Activated CD8-positive, alpha-beta memory T cell treated with anti-CD3 and anti-CD28 coated beads, Interleukin-2, amount 50 U/mL, for 1 hour (primary cell): ENCODE data around the gene VPS33A.
"Not testable (repeated sequence)": the region's sequence is repeated elsewhere in the genome, so short reads cannot be mapped to it uniquely, and the experiment has no call there.

Source experiments
- DNase-seq: peaks from one replicate; pipeline ENCODE4 v3.0.0-alpha.2; 2020; ENCODE audit errors: extremely low read depth

The VPS33A gene

DNA sequence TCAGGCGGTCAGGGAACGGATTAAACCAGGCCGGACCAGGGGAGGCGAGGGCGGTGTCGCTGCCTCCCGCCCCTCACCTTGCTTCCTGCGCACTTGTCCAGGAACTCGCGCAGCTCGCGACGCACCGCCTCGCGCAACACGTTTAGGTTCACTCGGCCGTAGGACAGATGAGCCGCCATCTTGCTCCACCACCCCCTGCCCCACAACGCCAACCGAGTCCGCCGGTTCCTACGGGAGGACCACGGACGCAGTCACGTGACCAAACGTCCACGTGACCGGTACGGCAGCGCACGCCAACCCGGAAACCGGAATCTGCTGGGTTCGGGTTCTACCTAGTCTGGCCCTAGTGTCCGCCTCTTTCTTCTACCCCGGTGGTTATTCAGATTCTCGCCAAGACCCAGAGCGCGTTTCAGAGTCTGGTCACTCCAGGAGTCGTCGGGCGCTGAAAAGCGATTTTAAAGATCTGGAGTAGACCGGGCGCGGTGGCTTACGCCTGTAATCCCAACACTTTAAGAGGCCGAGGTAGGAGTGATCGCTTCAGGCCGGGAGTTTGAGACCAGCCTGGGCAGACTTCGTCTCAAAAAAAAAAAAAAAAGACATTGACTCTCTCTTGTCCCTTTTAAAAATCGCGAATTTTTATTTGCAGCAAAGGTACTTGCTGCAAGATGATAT lies at the start of gene VPS33A:
Gene VPS33A, minus strand, starts transcription at position 265 of the 672 bp plus-strand sequence. Its CDS starts 86 bp downstream, at position 179.
- peak; percentile 75 for DNase-seq

DNA sequence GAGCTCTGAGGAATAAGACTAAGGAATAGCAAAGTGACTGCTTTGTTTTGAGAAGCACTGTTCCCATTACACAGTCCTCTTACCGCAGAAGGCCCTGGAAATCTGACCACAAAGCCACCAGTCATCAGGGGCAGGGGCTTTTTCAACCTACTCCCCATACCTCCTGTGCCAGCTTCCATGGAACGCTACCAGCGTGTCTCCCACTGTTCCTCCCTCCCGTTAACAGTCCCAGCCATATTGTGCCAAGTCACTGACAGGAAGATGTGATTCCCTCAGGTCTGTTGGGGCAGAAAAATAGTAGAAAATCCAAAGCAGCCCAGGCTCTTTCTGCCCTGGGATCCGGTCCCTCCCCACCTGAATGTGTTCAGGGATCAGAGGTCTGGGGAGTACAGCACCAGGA lies 46.6 kb upstream of the VPS33A start:
- no peak for DNase-seq

DNA sequence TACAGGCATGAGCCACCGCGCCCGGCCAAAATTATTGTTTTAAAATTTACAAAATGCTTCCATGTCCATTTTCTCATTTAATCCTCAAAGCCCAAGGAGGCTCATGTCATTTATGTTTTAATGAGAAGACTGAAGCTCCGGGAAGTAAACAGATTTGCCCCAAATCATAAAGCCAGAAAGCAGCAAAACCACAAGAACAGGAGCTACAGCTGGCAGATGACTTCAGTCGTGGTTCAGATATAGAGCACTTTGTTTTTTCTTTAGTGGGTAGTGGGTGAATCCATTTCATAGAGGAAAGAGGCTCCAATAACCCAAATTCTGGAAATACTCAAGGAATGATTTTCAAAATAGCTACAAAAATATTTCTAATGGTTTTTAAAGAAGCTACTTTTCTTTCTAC lies 45.4 kb upstream of the VPS33A start:
- no peak for DNase-seq

DNA sequence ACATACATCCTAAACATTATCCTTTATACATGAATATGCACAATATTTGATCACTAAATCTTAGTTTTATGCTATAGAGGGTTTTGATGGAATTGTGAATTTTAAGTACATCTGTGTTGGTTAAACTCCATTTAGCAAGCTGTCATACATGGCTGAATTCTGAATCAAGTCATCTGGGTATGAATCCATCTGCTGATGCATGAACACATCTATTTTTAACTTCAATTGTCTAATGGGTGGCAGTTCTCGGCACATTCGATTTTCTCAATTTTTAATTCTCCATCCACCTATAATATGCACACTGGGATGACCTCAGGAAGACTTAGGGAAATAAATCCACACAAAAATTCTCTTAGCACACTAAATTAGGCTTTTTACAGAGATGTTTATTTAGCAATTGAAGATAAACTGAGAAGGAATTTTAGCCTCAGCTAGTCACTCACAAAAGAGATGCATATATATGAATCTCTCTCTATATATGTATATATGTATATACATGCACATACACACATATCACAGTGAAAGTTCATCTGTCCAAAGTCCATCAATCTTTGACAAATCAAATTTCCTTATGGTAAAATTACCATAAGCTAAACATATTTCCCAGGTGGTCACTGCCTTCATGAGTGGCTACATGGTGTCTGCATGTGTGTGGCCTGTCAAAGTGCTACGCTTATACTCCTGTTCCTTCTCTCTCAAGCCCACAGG lies 44.5 kb upstream of the VPS33A start:
- DNase-seq, result no peak

DNA sequence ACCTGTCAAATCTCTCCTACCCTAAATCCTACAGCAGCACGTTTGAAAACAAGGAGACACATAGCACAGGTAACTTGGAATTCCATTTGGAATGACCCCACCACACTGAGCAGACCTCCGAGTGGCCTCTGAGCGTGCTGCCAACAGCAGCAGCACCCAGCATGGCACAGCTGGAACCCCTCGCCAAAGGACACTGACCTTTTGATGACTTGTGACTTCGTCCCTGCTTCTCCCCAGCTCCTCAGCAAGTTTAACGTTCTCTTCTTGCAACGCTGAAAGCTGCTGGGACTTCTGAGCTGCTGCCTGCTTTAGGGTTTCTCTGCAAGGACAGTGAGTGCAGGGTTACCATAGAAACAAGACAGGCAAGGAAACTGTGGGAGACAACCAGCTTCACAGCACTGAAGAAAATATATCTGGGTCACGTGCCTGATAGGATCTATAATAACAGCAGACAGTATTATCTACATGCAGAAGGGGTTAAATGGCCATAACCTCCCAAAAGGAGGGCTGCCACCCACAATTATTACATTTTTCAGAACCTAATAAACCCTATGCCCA lies 43.3 kb upstream of the VPS33A start:
- no peak for DNase-seq

DNA sequence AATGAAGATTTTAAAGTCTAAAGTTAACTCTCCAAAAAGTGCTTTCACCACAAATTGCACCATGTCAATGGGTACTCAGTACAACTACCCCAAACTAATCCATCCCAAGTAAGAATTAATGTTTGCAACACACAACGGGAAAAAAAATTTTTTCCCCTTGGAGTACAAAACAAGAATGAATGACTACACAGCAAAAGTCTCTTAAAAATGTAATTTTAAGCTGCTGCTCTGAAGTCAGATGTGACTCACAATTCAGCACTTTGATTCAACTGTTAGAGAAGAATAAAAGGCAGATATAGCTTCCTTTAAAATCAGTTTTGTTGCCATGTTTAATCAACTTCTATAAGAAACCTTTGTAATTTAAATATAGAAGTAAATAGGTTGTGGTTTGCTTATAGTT lies 42.5 kb upstream of the VPS33A start:
- no peak for DNase-seq

DNA sequence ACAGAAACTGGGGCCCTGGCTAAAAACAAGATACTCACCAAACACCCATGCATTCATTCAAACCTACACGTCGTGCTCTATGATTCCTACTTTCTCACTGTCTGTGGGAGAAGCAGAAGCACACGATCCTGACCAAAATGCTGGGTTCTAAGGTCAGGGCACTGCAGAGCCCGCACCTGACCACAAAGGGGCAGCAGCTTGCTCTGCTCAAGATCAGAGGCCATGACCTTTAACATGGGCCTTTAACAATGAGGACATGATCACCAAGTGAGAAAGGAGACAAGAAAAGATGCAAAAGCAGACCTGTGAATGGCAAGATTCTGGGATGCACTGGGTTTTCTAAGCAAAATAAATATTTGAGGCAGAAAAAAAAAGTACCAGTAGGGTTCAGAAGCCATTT lies 40.1 kb upstream of the VPS33A start:
- no peak for DNase-seq

DNA sequence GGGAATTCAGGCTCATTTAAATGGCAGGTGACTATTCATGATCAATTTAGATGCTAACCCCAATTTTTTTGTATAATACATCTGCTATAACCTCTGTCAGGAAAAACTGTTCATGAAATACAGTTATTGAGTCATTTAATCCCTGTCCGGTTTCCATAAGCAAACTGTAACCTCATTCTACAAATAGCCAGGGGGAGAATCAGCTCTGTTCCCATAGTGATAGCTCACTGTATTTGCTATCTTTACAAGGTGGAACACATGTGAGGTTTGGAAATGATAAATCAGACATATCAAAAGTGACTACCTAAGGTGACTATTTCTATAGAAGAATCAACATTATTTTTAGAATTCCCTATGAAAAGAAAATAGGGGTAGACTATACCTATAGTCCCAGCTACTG lies 38.6 kb upstream of the VPS33A start:
- DNase-seq, result no peak

DNA sequence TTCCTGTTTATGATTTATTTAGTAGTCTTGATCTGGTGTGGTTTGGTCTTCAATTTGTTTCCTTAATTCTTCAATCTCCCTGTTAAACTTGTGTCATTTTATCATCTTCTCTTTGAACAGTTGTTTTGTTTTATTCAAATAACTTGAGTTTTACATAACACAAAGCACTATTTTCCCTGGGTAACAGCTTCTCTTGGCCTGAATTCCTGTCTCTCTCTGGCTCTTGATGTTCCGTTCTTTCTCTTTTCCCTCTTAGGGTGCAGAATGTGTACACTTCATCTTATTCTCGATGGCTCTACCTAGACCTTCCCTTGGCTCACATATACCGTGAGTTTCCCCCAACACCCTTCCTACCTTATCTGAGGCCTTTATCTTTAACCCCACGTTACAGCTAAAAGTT lies 36.8 kb upstream of the VPS33A start:
- DNase-seq, result no peak

DNA sequence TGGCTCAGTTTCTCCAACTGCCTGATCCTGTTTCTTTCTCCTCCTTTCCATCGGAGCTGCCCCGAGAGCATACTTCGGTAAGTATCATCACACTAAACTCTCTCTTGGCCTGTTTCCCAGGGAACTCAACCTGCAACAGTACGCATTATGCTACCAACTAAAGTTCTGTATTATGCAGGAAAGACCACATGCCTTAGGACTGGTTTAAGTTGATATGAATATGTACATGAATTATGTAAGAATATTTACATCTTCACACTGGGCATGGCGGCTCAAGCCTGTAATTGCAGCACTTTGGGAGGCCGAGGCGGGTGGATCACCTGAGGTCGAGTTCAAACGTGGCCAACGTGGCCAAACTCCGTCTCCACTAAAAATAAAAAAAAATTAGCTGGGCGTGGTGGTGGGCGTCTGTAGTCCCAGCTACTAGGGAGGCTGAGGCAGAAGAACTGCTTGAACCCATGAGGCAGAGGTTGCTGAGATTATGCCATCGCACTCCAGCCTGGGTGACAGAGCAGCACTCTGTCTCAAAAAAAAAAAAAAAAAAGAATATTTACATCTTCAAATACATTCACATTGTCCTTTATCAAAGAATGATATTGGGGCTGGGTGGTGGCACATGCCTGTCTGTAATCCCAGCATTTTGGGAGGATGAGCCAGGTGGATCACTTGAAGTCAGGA lies 31.9 kb upstream of the VPS33A start:
- no peak for DNase-seq

DNA sequence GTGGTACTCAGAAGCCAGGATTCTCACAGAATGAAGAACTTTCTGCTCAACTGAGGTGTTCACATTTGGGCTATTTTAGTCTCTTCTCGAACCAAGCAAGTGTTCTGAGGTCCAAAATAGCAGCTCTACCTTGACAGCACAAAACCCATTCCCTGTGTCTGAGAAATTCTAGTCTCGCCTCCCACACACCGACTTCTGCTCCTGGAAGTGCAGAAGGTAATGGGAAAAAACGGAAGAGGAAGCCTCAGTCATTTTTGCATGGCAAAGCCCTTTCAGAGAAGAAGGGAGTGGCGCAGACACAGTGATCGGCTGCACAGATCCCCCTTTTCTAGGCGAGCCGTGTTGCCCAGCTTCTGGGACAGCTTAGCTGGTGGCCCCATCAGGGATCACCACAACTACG lies 31.2 kb upstream of the VPS33A start:
- no peak for DNase-seq

DNA sequence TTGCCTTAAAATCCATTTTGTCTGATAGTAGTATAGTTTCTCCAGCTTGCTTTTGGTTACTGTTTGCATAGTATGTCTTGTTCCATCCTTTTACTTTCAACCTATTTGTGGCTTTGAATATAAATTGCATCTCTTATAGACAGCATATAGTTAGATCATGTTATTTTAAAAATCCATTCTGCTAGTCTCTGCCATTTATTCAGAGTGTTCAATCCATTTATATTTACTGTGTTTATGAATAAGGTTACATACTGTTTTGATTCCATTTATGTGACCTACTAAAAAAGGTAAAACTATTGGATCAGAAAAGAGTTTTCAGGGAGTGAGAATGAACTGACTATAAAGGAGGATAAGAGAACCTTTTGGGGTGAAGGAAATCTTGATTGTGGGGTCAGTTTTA lies 29.6 kb upstream of the VPS33A start:
- no peak for DNase-seq

DNA sequence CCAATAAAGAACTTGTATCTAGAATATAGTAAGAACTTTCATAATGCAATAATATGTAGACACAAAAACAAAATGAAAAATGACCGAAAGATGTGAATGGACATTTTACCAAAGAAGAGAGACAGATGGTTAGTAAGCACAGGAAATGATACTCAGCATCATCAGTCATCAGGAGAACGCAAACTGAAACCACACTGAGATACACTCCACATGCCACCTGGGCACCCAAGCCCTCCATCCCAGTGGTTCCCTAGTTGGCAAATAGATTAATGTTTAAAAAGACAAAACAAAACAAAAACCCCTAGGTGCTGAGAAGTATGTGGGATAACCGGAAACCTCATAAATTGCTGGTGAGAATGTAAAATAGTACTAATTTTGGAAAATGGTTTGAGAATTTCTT lies 26.8 kb upstream of the VPS33A start:
- no peak for DNase-seq

DNA sequence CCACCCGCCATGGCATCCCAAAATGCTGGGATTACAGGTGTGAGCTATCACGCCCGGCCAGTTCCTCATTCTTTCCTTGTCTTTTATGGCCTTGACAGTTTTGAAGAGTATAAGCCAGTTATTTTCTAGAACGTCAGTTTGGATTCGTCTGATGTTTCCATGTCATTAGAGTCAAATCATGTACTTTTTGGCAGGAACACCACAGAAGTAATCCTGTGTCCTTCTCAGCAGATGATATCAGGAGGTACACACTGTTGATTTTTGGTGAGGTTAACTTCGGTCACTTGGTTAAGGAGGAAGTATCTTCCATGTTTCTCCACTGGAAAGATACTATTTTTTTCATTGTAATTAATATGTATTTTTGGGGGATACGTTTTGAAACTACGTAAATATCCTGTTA lies 25.1 kb upstream of the VPS33A start:
- DNase-seq, result no peak

DNA sequence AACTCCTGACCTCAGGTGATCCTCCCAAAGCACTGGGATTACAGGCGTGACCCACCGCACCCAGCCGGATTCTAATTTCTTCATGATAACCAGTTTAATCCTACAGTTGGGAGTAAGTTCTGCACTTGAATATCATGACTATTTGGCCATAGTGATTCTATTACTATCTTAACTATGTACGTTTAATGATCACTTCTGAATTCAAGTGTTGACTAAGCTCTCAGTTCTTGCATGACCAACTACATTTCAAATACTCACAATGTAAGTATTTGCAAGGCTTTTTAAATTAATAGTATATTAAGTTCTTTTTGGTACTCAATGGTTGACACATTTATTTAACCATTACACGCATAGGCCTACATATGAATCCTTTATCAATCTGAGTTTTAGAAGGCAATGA lies 17.4 kb upstream of the VPS33A start:
- DNase-seq, result no peak

DNA sequence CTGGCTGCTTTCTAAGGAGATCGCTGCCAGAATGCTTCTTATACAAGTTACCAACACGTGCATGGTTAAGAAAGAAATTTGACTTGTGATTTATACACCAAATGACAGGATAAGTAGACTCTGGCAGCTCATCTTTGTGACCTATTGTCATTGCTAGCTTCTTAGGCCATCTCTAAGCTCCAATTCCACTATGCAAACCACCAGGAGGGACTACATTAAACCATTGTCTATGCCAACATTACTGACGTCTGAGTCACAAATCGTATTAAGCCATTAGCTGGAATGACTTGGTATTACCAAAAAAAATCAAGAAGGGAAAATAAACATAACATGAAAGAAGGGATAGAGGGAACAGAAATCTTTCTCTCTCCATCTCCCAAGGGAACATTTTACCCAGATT lies 15.8 kb upstream of the VPS33A start:
- no peak for DNase-seq

DNA sequence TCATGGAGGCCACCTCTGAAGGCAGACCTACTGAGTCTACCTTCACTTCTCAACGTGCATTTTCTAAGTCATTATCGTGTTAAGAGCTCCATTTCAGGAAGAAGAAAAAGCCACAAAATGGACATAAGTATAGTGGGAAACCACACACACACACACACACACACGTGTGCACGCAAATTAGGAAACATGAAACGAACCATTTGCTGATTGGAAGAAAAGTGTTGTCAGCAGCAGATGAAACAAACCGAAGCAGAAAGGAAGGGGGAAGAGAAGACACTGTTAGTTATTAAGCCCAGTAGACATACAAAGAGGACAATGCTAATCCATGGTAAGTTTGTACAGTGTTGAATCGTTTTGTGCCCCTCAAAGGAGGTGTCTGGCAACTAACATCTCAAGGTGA lies 9.9 kb upstream of the VPS33A start:
- DNase-seq, result no peak

DNA sequence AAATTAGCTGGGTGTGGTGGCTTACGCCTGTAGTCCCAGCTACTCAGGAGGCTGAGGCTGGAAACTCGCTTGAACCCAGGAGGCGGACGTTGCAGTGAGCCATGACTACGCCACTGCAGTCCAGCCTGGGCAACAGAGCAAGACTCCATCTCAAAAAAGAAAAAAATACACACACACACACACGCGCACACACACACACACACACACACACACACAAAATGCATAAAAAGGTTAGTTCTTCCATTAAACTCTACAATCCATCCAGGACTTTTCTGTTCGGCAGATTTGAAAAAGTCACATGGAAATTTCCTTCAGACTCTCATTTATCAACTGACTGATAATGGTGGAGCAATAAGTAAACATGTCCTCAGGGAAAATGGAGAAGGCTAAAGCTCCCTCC lies 9.2 kb upstream of the VPS33A start:
- DNase-seq, result no peak

DNA sequence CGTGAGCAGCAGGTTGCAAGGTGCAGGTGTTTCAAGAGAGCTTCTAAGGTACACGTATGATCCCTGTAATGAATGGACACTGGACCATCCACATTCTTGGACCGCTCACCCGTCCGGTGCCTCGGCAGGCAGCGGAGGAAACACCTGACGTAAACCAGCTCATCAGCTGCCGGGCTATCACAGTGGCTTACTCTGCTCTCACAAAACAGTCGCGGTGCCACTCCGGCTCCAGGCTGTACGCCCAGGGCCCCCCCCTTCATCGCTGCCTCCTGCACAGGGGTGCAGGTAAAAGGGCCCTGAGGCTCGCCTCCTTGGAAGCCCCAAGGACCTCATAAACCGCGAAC lies 436 bp downstream of the VPS33A start:
- DNase-seq, result peak; percentile 5

DNA sequence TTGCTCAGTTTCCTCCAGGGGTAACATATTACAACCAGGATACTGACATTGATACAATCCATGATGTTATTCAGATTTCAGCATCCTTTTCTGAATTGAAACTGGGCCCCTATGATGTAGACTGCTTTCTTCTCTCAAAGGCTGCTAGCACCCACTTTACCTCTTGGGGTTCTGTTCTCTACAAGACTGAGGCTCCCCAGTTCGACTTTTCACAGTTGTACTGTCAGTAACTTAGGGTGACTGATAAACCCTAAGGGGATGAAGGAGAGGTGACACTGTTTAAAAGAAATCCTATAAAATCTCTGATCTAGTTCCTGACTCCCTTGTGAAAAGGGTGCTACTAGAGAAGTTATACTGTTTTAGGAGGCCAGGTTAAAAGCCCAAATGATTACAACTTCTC lies 818 bp downstream of the VPS33A start:
- DNase-seq, result no peak

DNA sequence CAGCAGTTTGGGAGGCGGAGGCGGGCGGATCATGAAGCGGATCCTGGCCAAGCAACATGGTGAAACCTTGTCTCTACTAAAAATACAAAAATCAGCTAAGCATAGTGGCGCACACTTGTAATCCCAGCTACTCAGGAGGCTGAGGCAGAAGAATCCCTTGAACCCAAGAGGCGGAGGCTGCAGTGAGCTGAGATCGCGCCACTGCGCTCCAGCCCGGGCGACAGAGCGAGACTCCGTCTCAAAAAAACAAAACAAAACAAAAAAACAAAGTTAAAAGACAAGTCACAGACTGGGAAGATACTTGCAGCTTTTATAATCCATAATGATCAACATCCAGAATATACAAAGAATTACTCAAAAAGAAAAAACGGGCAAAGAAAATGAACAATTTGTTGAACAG lies 5.6 kb downstream of the VPS33A start:
- DNase-seq, result not testable (repeated sequence)

DNA sequence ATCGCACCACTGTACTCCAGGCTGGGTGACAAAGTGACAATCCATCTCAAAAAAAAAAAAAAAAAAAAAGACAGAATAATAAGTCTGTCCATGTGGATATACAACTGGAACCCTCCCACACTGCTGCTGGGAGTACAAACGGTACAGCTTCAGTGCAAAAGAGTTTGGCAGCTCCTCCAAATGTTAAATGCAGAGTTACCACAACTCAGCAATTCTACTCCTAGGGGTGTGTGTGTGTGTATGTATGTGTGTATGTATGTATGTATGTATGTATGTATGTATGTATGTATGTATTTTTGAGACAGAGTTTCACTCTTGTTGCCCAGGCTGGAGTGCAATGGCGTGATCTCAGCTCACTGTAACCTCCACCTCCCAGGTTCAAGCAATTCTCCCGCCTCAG lies 7.4 kb downstream of the VPS33A start:
- DNase-seq, result not testable (repeated sequence)

DNA sequence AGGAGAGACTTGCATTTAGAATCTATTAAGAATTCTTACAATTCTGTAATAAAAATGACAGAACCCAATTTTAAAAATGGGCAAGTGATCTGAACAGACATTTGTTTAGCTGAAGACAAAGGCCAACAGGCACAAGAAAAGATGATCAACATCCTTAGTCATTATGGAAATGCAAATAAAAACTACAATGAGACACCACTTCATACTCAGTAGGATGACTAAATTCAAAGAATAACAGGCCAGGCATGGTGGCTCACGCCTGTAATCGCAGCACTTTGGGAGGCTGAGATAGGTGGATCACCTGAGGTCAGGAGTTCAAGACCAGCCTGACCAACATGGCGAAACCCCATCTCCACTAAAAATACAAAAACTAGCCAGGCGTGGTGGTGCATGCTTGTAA lies 7.8 kb downstream of the VPS33A start:
- not testable (repeated sequence) for DNase-seq
